Hepatocyte (in vitro differentiated cells): ENCODE results near the gene NEDD9.

Experiments
- CTCF ChIP-seq: fragments of 200-600 bp; sonication (generic); IDR thresholded peaks from 2 replicates; pipeline ENCODE4 v1.5.1; 2016; ENCODE audit warnings: antibody characterized with exemption, mild to moderate bottlenecking; ENCODE audit not compliant: poor library complexity
- EZH2 ChIP-seq: fragments of 200-600 bp; sonication (generic); IDR thresholded peaks from 2 replicates; pipeline ENCODE4 v1.6.1; 2016; ENCODE audit warnings: antibody characterized with exemption, mild to moderate bottlenecking, borderline replicate concordance

- TF ChIP-seq CTCF (no peak), EZH2 (no peak)
Measured at GRCh38 chr6:11266926-11267325, 34.5 kb upstream of the NEDD9 start.
